ENCODE measurements around the gene RBFOX1.

Gene RBFOX1

DNA sequence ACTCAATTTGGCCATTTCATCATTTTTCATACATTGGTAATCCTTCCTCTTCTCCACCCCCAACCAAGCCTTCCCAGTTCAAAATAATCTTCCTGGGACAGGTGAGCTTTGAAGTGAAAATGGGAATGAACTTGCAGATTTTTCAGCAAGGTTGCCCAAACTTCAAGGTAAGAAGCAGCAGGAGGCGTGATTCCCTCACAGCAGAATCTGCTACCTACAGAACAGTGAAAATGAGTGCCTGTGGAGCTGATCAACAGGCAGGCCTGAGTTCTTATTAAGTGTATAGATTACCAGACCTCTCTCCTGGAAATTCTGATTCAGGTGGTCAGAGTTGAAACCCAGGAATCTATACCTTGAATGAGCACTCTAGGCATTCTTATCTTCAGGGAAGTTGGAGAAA lies 356.6 kb downstream of the RBFOX1 start:
- DNase-seq (ENCODE audit: low read depth) = no peak

DNA sequence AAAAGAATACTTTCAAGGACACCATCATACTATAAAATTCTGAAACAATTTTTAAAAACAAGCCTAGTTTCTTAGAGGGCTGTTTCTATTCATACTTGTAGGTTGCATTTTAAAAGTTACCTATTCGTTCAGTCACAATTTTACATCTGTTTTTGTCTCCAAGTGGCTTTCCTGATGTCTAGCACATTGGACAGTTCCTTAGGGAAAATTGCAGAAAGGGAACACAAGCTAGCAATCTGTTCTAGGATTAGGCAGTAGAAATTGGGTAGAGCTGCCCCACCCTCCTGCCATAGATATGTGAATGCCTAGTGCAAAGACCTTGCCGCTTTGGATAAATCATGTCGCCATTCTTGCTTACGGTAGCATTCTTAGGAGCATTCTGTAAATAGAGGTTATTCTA lies 358.9 kb downstream of the RBFOX1 start:
- no peak for DNase-seq (ENCODE audit: low read depth)

DNA sequence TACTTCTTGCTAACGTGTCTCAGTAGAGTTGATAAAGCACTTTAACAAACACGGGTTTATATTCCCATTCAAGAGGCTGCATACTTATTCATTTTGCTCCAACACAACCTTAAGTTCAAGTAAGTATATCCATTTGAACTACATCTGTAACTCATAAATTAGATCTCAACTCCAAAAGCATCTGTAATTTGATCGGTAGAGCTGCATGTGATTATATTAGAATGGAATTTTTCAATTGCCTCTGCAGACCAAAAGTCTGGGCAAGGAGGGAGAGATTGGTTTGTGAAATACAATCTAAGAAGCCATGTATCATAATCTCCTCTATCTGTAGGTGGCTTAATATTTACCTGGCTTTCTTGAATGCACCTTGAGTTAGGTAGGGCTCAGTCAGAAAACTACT lies 371.0 kb downstream of the RBFOX1 start:
- DNase-seq (ENCODE audit: low read depth) = no peak

DNA sequence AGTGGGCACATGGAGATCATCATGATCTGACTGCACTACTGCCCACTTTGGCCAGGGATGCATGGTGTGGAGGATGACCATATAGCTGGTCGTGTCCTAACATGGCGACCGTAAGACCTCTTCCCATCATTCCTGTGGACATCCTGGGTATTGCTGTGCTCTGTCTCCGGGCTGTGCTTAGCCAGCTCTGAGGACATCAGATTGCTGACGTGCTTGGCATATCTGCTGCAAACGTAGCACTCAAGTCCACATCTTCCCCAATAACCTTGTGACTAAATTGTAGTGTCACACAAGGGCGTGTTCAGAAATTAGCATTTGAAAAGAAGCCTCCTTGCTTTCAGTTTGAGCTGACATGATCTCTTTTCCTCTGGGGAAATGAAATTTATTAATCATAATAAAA lies 373.2 kb downstream of the RBFOX1 start:
- DNase-seq (ENCODE audit: low read depth) = no peak

DNA sequence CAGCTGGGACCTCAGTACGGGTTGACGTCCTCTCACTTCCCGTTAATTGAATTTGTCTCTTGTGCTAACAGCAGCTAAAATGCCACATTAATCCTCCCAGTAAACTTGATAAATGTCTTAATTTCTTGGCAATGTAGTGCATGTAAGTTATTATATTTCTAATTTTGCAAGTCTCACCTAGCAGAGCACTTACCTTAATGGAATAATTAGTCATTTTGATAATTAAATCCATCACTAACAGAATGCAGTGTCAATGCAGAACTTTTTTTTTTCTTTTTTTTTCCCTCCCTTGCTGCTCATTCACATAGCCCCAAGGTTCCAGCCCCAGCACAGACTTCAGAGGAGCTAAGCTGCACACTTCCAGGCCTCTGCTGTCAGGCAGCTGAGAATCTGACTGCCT lies 376.5 kb downstream of the RBFOX1 start:
- DNase-seq (ENCODE audit: low read depth) = no peak

DNA sequence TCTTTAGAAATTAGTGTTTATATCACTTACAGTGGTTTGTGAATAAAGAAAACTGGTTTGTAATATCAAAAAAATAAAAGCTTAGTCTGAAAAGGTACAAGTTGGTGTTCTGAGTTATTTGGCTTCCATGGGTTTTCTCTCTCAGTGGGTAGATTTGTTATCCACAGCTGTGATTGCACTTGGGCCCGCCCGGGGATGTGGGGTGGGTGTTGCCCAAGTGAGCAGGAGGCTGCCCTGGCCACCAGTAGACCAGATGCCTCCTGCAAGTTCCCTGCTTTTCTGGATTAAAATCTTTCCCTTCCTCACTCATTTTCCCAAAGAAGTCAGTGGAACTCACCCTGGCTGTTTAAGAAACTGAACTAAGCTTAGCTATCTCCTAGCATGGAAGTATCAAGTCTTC lies 380.6 kb downstream of the RBFOX1 start:
- DNase-seq (ENCODE audit: low read depth) = no peak

DNA sequence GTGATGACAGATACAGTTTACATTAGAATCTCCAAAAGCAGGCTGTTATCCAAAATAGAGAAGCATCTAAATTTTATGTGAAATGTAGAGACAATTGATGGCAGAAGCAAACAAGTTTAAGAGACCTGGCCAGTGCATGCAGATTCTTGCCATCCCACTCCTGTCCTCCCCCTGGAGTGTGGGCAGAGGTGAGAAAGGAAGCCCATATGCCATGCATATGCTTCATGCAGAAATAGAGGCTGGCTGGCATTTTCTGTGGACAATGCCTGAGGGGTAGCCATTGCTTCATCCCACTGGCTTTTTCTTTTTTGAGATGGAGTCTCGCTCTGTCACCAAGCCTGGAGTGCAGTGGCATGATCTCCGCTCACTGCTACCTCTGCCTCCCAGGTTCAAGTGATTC lies 382.1 kb downstream of the RBFOX1 start:
- no peak for DNase-seq (ENCODE audit: low read depth)

DNA sequence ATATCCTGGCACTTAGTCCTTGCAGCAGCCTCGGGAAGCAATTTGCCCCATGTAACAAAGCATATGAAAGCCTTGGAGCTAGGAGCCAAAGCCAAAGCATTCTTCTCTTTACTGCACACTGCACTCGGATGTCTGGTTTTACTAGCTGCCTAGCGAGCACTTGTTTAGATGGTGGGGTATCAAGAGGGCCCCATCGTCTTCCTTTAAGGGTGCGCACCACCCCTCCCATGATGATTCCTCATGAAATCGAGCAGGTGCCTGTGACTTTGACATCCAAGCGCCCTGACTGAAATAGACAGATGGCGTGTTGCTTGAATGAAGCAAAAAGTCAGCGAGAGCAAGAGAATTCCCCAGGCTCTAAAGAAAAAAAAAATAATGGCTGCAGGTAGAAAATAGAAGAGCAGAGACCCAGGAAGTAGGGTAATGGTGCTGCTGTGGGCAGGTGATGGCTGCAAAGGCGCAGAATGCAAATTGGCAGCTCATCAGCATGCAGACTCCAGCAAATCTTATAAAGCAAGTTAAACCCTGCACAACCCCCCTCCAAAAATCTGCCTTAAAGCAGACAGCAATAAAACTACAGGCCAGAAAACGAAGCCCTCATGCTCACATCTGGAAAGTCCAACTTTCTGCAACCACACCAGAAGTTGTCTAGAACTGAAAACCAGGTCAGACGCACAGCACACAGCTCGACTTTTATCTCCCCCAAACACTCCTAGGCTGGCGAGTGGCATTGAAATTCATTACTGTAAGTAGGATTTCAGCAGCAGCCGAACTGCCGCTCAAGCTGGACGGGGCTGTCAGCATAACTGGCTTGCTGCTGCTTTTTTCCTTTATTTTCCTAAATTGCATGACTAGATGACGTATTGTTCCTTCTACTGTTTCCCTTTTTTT lies 384.3 kb downstream of the RBFOX1 start:
- DNase-seq (ENCODE audit: low read depth) = no peak

DNA sequence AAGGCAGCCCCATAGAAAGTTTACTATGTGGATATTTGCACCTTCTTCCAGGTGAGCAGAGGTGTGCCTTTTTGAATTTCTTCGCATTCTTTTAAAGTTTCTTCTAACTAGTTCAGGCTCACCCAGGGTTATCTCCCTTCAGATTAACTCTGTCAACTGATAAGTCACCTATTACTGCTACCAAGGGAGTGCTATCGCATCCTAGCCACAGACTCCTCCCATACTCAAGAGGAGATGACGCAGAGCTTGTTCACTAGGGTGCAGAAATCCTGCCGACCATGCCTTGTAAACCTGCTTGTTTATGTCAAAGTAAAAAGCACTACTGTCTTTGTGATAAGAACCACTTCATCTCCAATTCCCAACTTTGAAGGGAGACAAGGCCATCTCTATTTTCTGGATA lies 390.1 kb downstream of the RBFOX1 start:
- no peak for DNase-seq (ENCODE audit: low read depth)

- no peak for DNase-seq (ENCODE audit: low read depth)
These were observed 398.5 kb downstream of the RBFOX1 start for GRCh38 chr16:7731141-7731540.

GRCh38 chr16:7736138-7736665 lies 403.6 kb downstream of the RBFOX1 start:
- DNase-seq (ENCODE audit: low read depth) = no peak

DNA sequence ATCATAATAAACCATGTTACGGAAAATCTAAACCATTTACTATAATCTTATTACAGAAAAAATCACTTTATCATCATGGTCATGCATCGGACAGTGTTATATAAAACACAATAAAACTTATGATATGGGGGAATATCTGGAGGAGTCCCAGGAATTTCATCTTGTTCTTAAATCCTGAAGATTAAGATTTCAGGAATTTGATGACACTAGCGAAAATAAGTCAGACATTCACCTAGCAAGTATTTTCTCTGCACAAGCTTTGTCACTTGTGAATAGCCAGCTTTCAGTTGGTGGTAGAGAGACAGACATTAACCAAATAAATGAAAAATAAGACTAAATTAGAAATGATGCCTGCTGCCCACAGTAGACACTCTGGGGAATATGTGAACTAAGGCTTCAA lies 410.0 kb downstream of the RBFOX1 start:
- DNase-seq (ENCODE audit: low read depth) = no peak

- DNase-seq (ENCODE audit: low read depth) = no peak
These were observed 412.1 kb downstream of the RBFOX1 start for GRCh38 chr16:7744546-7745264.

DNA sequence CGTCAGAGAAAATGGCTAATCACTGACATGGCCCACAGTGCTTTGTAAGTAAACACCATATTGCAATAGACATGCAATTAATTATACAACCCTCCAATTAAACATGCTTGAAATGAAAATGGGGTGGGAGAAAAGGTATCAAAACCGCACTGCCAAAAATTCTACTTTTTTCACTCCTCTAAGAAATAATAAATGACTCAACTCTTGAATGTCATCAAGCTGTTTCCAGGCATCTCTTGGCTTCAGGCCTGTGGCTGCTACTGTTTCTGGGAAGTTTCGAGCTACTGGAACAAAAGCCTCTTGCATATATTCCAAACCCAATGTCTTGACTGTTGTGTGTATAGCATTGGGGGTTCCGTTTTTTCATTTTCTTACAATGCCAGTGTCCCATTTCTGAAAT lies 412.6 kb downstream of the RBFOX1 start:
- no peak for DNase-seq (ENCODE audit: low read depth)

GRCh38 chr16:7746941-7747340 lies 414.3 kb downstream of the RBFOX1 start:
- no peak for DNase-seq (ENCODE audit: low read depth)

DNA sequence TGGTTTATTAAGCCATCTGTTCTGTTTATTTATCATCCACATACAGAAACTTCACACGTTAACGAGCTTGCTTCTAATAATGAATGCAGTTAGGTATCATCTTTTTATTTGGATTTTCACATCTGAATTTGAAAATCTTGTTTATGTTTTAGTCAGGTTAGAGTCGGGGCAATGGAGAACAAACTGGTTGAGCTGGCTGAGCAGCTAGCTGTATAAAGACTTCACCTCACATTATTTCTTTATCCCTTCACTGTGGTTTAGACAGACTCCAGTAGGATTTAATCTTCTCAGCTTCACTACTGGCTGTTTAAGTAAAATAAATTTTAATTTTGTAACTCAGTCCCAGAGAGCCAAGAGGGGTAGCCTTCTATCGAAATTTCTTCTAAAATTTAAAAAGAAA lies 415.9 kb downstream of the RBFOX1 start:
- DNase-seq (ENCODE audit: low read depth) = no peak

- DNase-seq (ENCODE audit: low read depth) = no peak
These were observed 422.8 kb downstream of the RBFOX1 start for GRCh38 chr16:7755347-7755882.

Data from stimulated activated CD8-positive, alpha-beta memory T cell treated with anti-CD3 and anti-CD28 coated beads, Interleukin-12 subunit alpha, Interleukin-12 subunit beta, amount 100 ng/mL, for 1 hour (primary cell).